Measurements from ENCODE around the gene SMIM26. TPM values are rescaled to one million over a fixed set of nuclear protein-coding genes. Genes with fewer than 3 reads are reported as not detected.

SMIM26 gene
- total RNA-seq, 1 experiment from 2014 or later = 54.6 TPM

DNA sequence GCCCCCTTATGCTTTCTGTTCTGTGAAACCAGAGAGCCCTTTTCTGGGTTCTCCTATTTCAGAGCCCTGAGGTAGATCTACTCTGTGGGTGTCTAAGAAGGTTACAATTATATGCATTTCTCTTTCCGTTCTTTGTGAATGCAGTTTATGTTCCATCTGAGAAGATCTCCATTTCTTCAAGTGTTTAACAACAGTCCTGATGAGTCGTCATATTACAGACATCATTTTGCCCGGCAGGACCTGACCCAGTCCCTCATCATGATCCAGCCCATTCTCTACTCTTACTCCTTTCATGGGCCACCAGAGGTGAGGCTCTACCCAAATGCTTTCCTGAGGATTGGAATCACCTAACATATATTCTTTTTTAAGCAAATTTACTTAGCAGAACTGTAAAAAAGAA lies 18.8 kb upstream of the SMIM26 start:
- Histone ChIP-seq H3K27me3 (ENCODE audit: control insufficient read depth, insufficient read depth, low read length) (no peaks in the 10 kb centered on the region), H3K4me3 (ENCODE audit: low read depth in 2 of 2, low read length in 2 of 2) (no peak overlapping the region), H3K9me3 (ENCODE audit: control insufficient read depth, insufficient read depth, low read depth, low read length) (no peaks in the 10 kb centered on the region), H3K4me1 (ENCODE audit: control insufficient read depth, insufficient read depth, low read length) (no peaks in the 10 kb centered on the region), H3K36me3 (ENCODE audit: control insufficient read depth, insufficient read depth, low read length) (peaks cover 15% of the 10 kb centered on the region), H3K27ac (ENCODE audit: low read length) (no peak overlapping the region)
- in situ Hi-C loops (cut with HindIII; ENCODE audit: low pct_unique_long_range_greater_than_20kb, low sequenced_read_pairs) = no loop called here
- no peak for ATAC-seq
- intact Hi-C loops (cut with micrococcal nuclease; ENCODE audit: unreplicated experiment) = no loop called here
- POLR2A ChIA-PET = interaction anchor here (0.7 kb wide), 1 partner anchor 24 kb away, joined by 3 read pairs; no protein-coding TSS in a partner anchor
- BruUV-seq (replicated peaks) = no TSS peak
- no peak for DNase-seq (ENCODE audit: low read depth, low spot score)
- CTCF ChIA-PET = no interaction called here
- TF ChIP-seq POLR2AphosphoS5 (IDR thresholded peaks at IDR 0.05; ENCODE audit: low read depth, low read length) (no peak), SIN3A (IDR thresholded peaks at IDR 0.05; ENCODE audit: borderline replicate concordance, insufficient read depth, low read depth, low read length) (no peak), TCF7L2 (IDR thresholded peaks at IDR 0.05; ENCODE audit: low read depth, low read length) (no peak)
- TF ChIP-seq, protein P1, sequence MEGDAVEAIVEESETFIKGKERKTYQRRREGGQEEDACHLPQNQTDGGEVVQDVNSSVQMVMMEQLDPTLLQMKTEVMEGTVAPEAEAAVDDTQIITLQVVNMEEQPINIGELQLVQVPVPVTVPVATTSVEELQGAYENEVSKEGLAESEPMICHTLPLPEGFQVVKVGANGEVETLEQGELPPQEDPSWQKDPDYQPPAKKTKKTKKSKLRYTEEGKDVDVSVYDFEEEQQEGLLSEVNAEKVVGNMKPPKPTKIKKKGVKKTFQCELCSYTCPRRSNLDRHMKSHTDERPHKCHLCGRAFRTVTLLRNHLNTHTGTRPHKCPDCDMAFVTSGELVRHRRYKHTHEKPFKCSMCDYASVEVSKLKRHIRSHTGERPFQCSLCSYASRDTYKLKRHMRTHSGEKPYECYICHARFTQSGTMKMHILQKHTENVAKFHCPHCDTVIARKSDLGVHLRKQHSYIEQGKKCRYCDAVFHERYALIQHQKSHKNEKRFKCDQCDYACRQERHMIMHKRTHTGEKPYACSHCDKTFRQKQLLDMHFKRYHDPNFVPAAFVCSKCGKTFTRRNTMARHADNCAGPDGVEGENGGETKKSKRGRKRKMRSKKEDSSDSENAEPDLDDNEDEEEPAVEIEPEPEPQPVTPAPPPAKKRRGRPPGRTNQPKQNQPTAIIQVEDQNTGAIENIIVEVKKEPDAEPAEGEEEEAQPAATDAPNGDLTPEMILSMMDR (IDR thresholded peaks at IDR 0.05) = no peak
- TF ChIP-seq, protein P2, sequence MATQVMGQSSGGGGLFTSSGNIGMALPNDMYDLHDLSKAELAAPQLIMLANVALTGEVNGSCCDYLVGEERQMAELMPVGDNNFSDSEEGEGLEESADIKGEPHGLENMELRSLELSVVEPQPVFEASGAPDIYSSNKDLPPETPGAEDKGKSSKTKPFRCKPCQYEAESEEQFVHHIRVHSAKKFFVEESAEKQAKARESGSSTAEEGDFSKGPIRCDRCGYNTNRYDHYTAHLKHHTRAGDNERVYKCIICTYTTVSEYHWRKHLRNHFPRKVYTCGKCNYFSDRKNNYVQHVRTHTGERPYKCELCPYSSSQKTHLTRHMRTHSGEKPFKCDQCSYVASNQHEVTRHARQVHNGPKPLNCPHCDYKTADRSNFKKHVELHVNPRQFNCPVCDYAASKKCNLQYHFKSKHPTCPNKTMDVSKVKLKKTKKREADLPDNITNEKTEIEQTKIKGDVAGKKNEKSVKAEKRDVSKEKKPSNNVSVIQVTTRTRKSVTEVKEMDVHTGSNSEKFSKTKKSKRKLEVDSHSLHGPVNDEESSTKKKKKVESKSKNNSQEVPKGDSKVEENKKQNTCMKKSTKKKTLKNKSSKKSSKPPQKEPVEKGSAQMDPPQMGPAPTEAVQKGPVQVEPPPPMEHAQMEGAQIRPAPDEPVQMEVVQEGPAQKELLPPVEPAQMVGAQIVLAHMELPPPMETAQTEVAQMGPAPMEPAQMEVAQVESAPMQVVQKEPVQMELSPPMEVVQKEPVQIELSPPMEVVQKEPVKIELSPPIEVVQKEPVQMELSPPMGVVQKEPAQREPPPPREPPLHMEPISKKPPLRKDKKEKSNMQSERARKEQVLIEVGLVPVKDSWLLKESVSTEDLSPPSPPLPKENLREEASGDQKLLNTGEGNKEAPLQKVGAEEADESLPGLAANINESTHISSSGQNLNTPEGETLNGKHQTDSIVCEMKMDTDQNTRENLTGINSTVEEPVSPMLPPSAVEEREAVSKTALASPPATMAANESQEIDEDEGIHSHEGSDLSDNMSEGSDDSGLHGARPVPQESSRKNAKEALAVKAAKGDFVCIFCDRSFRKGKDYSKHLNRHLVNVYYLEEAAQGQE (IDR thresholded peaks at IDR 0.05; ENCODE audit: insufficient read depth in 1 of 2, low read depth in 2 of 2, low read length in 1 of 2) = no peak

DNA sequence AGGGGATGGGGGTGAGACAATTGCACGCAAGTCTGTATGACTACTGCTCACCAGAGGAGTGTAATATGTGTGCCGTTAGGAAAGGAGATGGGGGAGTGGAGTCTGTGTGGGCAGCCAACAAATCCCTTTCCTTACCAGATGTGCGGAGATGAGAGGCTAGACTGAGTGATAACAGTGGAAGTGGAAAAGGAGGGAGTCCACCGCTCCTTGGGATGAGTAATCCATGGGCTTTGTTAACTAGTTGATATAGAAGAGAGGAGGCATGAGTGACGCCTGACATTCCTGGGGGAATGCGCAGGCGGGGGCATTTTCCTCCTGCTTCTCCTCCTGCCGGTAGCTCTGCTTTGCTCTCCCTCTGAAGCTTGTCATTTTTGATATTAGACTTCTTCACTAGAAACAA lies 13.5 kb upstream of the SMIM26 start:
- Histone ChIP-seq H3K4me1 (ENCODE audit: control insufficient read depth, insufficient read depth, low read length) (no peaks in the 10 kb centered on the region), H3K27ac (ENCODE audit: low read length) (no peak overlapping the region), H3K4me3 (ENCODE audit: low read depth in 2 of 2, low read length in 2 of 2) (no peak overlapping the region), H3K36me3 (ENCODE audit: control insufficient read depth, insufficient read depth, low read length) (peaks cover 11% of the 10 kb centered on the region), H3K9me3 (ENCODE audit: control insufficient read depth, insufficient read depth, low read depth, low read length) (no peaks in the 10 kb centered on the region), H3K27me3 (ENCODE audit: control insufficient read depth, insufficient read depth, low read length) (no peaks in the 10 kb centered on the region)
- no peak for DNase-seq (ENCODE audit: low read depth, low spot score)
- in situ Hi-C loops (cut with HindIII; ENCODE audit: low pct_unique_long_range_greater_than_20kb, low sequenced_read_pairs) = no loop called here
- no peak for ATAC-seq
- POLR2A ChIA-PET = no interaction called here
- intact Hi-C loops (cut with micrococcal nuclease; ENCODE audit: unreplicated experiment) = no loop called here
- BruUV-seq (replicated peaks) = no TSS peak
- TF ChIP-seq TCF7L2 (IDR thresholded peaks at IDR 0.05; ENCODE audit: low read depth, low read length) (no peak), SIN3A (IDR thresholded peaks at IDR 0.05; ENCODE audit: borderline replicate concordance, insufficient read depth, low read depth, low read length) (no peak), POLR2AphosphoS5 (IDR thresholded peaks at IDR 0.05; ENCODE audit: low read depth, low read length) (no peak)
- TF ChIP-seq, protein P2 (IDR thresholded peaks at IDR 0.05; ENCODE audit: insufficient read depth in 1 of 2, low read depth in 2 of 2, low read length in 1 of 2) = no peak
- TF ChIP-seq, protein P1 (IDR thresholded peaks at IDR 0.05) = no peak
- CTCF ChIA-PET = interaction anchor here (0.7 kb wide), 1 partner anchor 141 kb away, joined by 3 read pairs; no protein-coding TSS in a partner anchor

Measured in Panc1 (cell line).